SK-N-MC (cell line): ENCODE measurements around the gene MRPS34.
"Not testable (repeated sequence)": the region's sequence is repeated elsewhere in the genome, so short reads cannot be mapped to it uniquely, and the experiment has no call there.

Experiments
- DNase-seq: peaks from one replicate; pipeline ENCODE4 v3.0.0-alpha.2; 2011; ENCODE audit warnings: low read depth, low spot score
- H3K27ac ChIP-seq: fragments of 200-600 bp; sonication (generic); 2 replicates; pipeline ENCODE4 v1.5.1; 2016; ENCODE audit warnings: mixed run types
- H3K36me3 ChIP-seq: fragments of 200-600 bp; sonication (generic); 2 replicates; pipeline ENCODE4 v1.6.1; 2017; ENCODE audit warnings: antibody characterized with exemption, low read length, mixed read lengths; ENCODE audit not compliant: insufficient read depth
- H3K4me3 ChIP-seq: fragments of 200-600 bp; sonication (generic); 2 replicates; pipeline ENCODE4 v1.5.1; 2016
- H3K9ac ChIP-seq: fragments of 200-600 bp; sonication (generic); 2 replicates; pipeline ENCODE4 v1.8.0; 2017; ENCODE audit warnings: mixed run types, mixed read lengths; ENCODE audit not compliant: insufficient read length
- H3K9me3 ChIP-seq: fragments of 200-600 bp; sonication (generic); 2 replicates; pipeline ENCODE4 v1.6.1; 2017; ENCODE audit warnings: low read depth, mild to moderate bottlenecking, antibody characterized with exemption, low read length, moderate library complexity, mixed read lengths
- EZH2 ChIP-seq: fragments of 200-600 bp; sonication (generic); IDR thresholded peaks from one replicate; pipeline ENCODE4 v1.6.1; 2017; ENCODE audit warnings: antibody characterized with exemption
- FOXP2 ChIP-seq: optimal IDR thresholded peaks from 2 replicates; pipeline ENCODE3; 2011; ENCODE audit warnings: mild to moderate bottlenecking, moderate library complexity; ENCODE audit not compliant: insufficient read depth; ENCODE audit errors: extremely low read length, control extremely low read depth
- POLR2AphosphoS5 ChIP-seq: IDR thresholded peaks from 2 replicates; pipeline ENCODE4 v1.6.1; 2012; ENCODE audit warnings: mild to moderate bottlenecking, low read depth, low read length, borderline replicate concordance

MRPS34 gene

DNA sequence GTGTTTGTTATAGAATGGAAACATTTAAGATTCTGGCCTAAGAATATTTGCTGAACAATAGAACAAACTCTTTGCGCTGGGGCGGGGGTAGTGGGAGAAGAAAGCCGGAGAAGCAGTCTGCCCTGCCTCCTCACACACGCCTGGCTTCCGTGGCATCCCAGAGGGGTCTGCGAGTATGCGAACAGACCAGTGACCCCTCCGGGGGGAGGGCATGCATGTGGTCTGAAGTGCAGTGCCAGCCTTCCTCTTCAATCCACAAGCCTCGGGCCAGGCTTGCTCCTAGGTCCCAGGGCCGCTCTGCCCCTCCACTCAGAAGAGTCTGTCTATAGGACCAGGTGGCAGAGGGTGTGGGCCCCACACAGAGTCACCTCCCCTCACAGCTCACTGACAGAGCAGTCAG lies 34.7 kb upstream of the MRPS34 start:
- Histone ChIP-seq H3K4me3 (no peak overlapping the region), H3K27ac (no peak overlapping the region), H3K9ac (no peak overlapping the region), H3K36me3 (no peaks in the 10 kb centered on the region), H3K9me3 (no peaks in the 10 kb centered on the region)
- TF ChIP-seq EZH2 (no peak), FOXP2 (no peak), POLR2AphosphoS5 (no peak)
- no peak for DNase-seq

DNA sequence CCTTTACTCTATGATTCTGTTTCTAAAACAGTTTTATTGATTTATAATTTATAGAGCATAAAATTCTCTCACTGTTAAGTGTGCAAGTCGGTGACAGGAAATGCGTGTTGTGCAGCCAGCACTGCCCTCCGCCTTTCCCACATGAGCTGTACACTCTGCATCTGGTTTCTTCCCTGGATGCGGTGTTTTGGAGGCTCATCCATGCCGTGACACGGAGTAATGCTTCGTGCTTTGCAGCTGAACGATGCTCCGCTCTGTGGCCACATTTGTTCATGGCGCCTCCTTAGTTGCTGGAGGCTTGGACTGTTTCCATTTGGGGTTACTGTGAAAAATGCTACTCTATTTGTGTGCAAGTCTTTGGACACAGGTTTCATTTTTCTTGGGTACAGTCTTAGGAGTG lies 27.8 kb upstream of the MRPS34 start:
- no peaks in the 10 kb centered on the region for H3K36me3 ChIP-seq
- no peak overlapping the region for H3K4me3 ChIP-seq
- H3K27ac ChIP-seq: no peak overlapping the region
- DNase-seq: no peak
- no peaks in the 10 kb centered on the region for H3K9me3 ChIP-seq
- no peak for TF ChIP-seq POLR2AphosphoS5
- no peak for TF ChIP-seq EZH2
- no peak for TF ChIP-seq FOXP2
- H3K9ac ChIP-seq: no peak overlapping the region

DNA sequence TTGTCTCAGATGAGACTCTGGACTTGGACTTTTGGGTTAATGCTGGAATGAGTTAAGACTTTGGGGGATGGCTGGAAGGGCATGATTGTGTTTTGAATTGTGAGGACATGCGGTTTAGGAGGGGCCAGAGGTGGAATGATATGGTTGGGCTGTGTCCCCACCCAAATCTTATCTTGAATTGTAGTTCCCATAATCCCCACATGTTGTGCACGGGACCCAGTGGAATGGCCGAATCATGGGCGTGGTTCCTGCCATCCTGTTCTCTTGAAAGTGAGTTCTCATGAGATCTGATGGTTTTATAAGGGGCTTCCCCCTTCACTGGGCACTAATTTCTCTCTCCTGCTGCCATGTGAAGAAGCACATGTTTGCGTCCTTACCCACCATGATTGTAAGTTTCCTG lies 26.3 kb upstream of the MRPS34 start:
- not testable (repeated sequence) for H3K9me3 ChIP-seq, H3K27ac ChIP-seq, H3K36me3 ChIP-seq, DNase-seq, H3K4me3 ChIP-seq, H3K9ac ChIP-seq

DNA sequence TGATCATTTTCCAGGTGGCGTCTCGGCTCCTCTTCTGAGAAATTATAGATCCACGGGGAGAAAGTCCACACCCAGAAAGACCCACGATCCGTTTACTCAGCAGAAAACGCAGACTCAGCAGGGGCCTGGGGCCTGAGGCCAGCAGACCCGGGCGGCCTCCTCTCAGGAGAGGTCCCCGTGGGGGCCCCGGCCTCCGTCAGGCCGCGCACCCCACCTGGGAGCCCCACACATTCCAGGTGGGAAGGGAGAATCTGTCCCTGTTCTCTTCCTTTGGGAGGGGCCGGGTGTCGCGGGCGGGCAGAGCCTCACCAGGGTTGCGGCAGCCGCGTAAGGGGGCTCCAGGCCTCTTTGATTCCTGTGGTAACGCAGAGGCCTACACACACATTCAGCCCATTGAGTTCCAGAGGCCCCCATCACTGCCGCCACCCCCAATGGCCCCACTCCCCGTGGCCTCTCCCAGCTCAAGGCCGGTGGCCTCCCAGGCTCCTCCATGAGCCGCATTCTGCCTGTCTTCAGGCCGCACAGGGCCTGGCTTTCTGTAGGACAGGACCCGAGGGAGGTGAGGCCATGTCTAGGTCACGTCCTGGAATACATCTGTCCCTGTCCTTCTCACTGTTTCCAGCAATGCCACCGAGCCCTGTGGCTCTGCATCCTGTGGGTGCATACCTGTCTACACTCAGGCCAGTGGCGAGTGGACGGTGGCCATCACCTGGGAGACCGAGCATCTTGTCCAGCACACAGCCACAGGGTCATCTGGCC lies 22.2 kb upstream of the MRPS34 start:
- no peak overlapping the region for H3K9ac ChIP-seq
- H3K4me3 ChIP-seq: no peak overlapping the region
- no peak overlapping the region for H3K27ac ChIP-seq
- no peaks in the 10 kb centered on the region for H3K9me3 ChIP-seq
- H3K36me3 ChIP-seq: no peaks in the 10 kb centered on the region
- TF ChIP-seq FOXP2: no peak
- no peak for TF ChIP-seq POLR2AphosphoS5
- no peak for TF ChIP-seq EZH2
- DNase-seq: no peak

DNA sequence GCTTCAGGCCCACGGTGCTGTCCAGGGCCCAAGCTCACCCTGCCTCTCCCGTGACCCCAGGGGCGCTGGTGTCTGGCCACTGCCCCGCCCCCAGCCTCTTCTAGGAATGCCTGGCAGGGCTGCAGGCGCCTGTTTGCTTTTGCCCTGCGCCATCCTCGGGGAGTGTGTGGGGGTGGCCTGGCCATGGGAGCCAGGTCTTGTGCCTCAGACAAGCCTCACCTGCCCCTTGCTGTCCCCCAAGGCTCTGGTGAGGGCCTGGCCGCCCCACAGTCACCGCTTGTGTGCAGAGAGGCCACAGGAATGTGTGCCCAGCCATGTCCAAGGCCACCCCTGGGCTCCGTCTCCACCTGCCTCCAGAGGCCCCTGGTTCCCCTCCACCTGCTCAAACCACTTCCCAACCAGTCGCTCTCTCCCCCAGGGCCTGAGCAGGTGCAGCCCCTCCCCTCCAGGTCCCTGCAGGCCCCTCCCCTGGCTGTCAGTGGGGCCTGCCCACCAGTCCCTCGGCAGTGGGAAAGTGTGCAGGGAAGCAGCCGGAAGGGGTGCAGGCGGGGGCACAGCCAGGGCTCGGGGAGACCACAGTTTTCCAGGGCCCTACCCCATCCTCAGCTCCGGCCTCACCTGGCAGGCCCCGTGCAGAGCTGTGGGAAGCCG lies 21.4 kb upstream of the MRPS34 start:
- no peak for TF ChIP-seq POLR2AphosphoS5
- no peak for TF ChIP-seq FOXP2
- Histone ChIP-seq H3K36me3 (no peaks in the 10 kb centered on the region), H3K4me3 (no peak overlapping the region), H3K27ac (no peak overlapping the region), H3K9ac (no peak overlapping the region), H3K9me3 (no peaks in the 10 kb centered on the region)
- no peak for DNase-seq

DNA sequence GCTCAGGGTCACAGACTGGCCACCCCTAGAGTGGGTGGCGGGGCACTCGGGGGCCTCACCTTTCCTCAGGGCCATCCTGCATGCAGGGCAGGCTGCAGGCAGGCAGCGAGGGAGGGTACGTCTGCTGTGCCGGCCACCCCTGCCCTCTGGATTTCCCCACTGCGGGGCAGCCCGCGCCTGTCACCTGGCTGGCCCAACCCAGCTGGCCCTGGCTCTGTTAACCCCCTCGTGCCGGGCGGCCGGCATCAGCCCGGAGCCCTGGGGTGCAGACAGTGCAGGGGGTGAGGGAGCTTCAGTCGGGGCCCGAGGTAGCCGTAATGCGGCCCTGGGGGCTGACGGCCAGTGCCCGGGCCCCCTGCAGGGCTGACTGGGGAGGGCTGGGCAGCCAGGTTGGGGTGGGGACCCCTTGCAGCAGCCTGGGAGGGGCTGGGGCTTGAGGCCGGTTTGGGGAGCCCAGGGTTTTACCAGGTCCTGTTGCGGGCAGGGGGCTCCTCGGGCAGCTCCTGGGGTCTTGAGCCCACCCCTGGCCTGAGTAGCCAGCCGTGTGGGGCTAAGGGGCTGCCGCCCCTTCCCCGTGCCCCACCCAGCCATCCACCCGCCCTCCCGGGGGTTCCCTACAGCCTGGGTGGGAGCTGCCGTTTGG lies 20.8 kb upstream of the MRPS34 start, which contains the start of gene IGFALS:
Gene IGFALS (minus strand): TSS at position 128 of the 643 bp plus-strand sequence. CDS start 53 bp downstream, at position 75.
- H3K4me3 ChIP-seq: no peak within 1 kb of the TSS
- DNase-seq: no peak
- TF ChIP-seq FOXP2: no peak
- TF ChIP-seq EZH2: no peak
- no peak for TF ChIP-seq POLR2AphosphoS5
- H3K27ac ChIP-seq: no peak within 1 kb of the TSS
- no peak within 1 kb of the TSS for H3K9ac ChIP-seq
- no peaks in the 10 kb centered on the region for H3K36me3 ChIP-seq
- H3K9me3 ChIP-seq: no peaks in the 10 kb centered on the region

DNA sequence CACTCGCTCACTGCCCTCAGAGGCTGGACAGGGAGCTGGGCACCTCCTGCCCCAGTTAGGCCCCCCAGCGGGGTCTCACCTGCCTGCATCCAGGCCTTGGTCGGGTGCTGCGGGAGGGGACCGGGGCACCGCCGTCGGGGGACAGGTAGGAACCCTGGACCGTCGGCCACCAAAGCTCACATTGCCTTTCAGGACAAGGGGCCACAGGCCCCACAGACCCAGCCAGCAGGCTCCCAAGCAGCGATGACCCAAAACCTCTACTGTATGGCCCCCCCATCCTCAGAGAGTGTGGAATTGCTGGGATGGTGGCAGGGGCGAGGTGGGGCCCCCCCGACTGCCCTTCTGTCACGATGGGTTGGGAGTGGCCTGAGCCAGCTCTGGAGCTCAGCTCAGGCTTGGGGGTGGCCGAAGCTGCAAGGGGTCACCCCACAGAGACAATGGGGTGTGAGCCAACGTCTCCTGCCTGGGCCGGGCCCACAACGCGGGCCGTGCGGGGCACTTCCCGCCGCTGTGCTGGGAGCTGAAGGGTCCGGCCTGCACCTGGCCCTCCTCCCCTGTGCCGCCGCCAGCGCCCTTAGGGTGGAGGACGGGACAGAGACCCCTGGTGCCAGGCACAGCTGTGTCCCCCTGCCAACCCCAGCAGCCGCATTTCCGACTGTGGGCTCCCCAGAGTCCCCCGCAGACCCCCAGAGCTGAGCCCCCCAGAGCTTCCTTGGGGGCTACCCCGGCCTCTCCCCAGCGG lies 20.1 kb upstream of the MRPS34 start:
- Histone ChIP-seq H3K4me3 (no peak overlapping the region), H3K9ac (no peak overlapping the region), H3K9me3 (no peaks in the 10 kb centered on the region), H3K36me3 (no peaks in the 10 kb centered on the region; the same call in 1 of the 2 replicates), H3K27ac (no peak overlapping the region)
- TF ChIP-seq EZH2 (no peak), FOXP2 (no peak), POLR2AphosphoS5 (no peak)
- no peak for DNase-seq
